Measurements from ENCODE around the gene PRRT2. TPM values are rescaled to one million over a fixed set of nuclear protein-coding genes. Genes with fewer than 3 reads are reported as not detected.
A peak's percentile ranks its signal among the peaks of the same experiment; 100 is the strongest.

PRRT2 gene
- total RNA-seq, 1 experiment from 2014 or later = 0.42 TPM

DNA sequence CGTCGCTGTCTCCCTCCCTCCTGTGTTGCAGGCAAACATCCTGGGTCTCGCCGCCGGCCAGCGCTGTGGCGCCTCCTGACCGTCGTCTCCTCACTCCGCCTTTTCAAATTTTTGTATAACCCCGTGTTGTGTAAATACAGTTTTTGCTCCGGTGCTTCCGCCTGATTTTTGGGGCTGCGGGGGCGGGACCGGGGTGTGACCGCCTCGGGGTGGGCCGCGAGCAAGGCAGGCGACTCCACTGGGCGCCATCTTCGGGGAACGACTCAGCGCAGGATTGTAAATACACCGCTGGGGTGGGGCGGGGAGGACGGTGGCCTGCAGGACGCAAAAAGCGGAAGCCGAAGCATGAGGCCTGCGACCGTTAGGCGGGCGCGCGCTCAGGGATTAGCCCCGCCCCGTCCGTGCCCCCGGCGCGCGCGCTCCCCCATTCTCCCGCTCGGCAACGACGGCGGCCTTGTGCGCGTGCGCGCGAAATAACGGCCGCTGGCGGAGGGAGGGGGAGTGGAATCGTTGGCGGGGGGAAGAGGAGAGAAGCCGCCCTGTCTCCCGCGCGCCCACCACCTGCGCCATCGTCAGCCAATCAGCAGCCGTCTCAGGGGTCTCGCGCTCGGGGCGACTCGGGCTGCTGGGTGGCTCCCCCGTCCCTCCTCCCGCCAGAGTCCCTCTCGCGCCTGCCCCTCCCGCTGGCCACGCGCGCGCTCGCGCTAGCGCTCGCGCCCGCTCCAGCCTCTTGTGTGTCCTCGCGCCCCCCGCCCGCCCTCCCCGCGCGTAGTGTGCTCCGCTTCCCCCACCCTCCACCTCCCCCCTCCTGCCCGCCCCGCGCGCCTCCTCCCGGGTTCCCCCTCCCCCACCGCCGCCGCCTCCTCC is 6.5 kb upstream of the PRRT2 start:
- intact Hi-C loops (cut with micrococcal nuclease) = loop anchor here (1.0 to 5.0 kb wide), 2 partner anchors 15 to 217 kb away; partner anchors contain the start of genes C16orf92 and KIF22
- CTCF ChIA-PET = interaction anchor here (1.5 to 1.9 kb wide), 2 partner anchors 12 to 15 kb away, joined by 6 to 8 read pairs; partner anchors contain the start of gene KIF22

DNA sequence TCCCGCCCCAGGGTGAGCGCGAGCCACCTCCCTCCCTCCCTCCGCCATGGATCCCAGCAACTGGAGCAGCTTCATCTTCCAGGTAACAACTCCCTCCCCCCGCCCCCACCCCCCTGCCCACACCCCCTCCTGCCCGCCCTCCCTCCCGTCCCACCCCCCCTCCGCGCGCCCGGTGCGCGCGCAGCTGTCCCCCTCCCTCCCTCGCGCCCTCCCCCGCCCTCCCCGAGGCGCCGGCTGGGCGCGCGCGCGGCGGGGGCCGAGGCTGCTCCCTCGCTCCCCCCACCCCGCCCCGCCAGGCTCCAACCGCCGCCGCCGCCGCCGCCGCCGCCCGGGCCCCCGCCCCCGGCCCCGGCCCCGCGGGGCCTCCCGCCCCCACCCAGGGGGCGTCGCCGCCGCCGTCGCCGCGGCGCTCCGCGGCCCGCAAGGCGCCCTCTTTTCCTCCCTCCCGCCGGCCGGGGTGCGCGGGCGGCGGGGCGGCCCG is 5.9 kb upstream of the PRRT2 start, which contains the start of gene MAZ:
Gene MAZ (plus strand): TSS at position 431 of the 481 bp plus-strand sequence. CDS start 173 bp downstream, outside the sequence.
- no peaks in the 10 kb centered on the region for H3K9me3 Mint-ChIP-seq (ENCODE audit: unreplicated experiment)
- H3K36me3 Mint-ChIP-seq (ENCODE audit: insufficient read depth, unreplicated experiment) = peaks cover 48% of the 10 kb centered on the region
- TF ChIP-seq, protein P1, sequence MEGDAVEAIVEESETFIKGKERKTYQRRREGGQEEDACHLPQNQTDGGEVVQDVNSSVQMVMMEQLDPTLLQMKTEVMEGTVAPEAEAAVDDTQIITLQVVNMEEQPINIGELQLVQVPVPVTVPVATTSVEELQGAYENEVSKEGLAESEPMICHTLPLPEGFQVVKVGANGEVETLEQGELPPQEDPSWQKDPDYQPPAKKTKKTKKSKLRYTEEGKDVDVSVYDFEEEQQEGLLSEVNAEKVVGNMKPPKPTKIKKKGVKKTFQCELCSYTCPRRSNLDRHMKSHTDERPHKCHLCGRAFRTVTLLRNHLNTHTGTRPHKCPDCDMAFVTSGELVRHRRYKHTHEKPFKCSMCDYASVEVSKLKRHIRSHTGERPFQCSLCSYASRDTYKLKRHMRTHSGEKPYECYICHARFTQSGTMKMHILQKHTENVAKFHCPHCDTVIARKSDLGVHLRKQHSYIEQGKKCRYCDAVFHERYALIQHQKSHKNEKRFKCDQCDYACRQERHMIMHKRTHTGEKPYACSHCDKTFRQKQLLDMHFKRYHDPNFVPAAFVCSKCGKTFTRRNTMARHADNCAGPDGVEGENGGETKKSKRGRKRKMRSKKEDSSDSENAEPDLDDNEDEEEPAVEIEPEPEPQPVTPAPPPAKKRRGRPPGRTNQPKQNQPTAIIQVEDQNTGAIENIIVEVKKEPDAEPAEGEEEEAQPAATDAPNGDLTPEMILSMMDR (IDR thresholded peaks at IDR 0.05; ENCODE audit: unreplicated experiment) = no peak
- peaks cover 35% of the 10 kb centered on the region for H3K4me1 Mint-ChIP-seq (ENCODE audit: insufficient read depth, unreplicated experiment)
- ChIA-PET POLR2A (interaction anchor here (0.5 to 3.7 kb wide), 6 partner anchors 13 to 852 kb away, joined by 3 to 120 read pairs (median 6); partner anchors contain the start of genes FBRS, MVP, PAGR1 and TAOK2), CTCF (interaction anchor here (0.8 to 3.3 kb wide), 2 partner anchors 12 to 16 kb away, joined by 4 to 50 read pairs; partner anchors contain the start of genes KIF22, MVP and PAGR1)
- no TSS peak for BruUV-seq (replicated peaks)
- H3K27me3 Mint-ChIP-seq (ENCODE audit: insufficient read depth, unreplicated experiment) = no peaks in the 10 kb centered on the region
- no peak for DNase-seq (ENCODE audit: unreplicated experiment)
- H3K4me3 Mint-ChIP-seq (ENCODE audit: unreplicated experiment) = peak within 1 kb of the TSS; percentile 92
- peak within 1 kb of the TSS; percentile 98 for H3K27ac Mint-ChIP-seq (ENCODE audit: low read depth, unreplicated experiment)
- intact Hi-C loops (cut with micrococcal nuclease) = loop anchor here (5.0 kb wide), 1 partner anchor 216 kb away; the partner anchor contains the start of gene C16orf92

More for the DNA sequence above, 6.5 kb upstream of the PRRT2 start:
- Mint-ChIP-seq H3K4me3 (ENCODE audit: unreplicated experiment) (peak overlapping the region; percentile 92), H3K27me3 (ENCODE audit: insufficient read depth, unreplicated experiment) (no peaks in the 10 kb centered on the region), H3K36me3 (ENCODE audit: insufficient read depth, unreplicated experiment) (peaks cover 48% of the 10 kb centered on the region), H3K4me1 (ENCODE audit: insufficient read depth, unreplicated experiment) (peaks cover 29% of the 10 kb centered on the region), H3K9me3 (ENCODE audit: unreplicated experiment) (no peaks in the 10 kb centered on the region), H3K27ac (ENCODE audit: low read depth, unreplicated experiment) (peak overlapping the region; percentile 98)
- BruUV-seq (replicated peaks) = no TSS peak
- TF ChIP-seq, protein P1 (IDR thresholded peaks at IDR 0.05; ENCODE audit: unreplicated experiment) = no peak
- POLR2A ChIA-PET = interaction anchor here (0.5 to 6.7 kb wide), 11 partner anchors 11 to 262 kb away, joined by 3 to 120 read pairs (median 5); partner anchors contain the start of genes HIRIP3, KCTD13, KIF22 and MVP
- DNase-seq (ENCODE audit: unreplicated experiment) = peak; percentile 95

DNA sequence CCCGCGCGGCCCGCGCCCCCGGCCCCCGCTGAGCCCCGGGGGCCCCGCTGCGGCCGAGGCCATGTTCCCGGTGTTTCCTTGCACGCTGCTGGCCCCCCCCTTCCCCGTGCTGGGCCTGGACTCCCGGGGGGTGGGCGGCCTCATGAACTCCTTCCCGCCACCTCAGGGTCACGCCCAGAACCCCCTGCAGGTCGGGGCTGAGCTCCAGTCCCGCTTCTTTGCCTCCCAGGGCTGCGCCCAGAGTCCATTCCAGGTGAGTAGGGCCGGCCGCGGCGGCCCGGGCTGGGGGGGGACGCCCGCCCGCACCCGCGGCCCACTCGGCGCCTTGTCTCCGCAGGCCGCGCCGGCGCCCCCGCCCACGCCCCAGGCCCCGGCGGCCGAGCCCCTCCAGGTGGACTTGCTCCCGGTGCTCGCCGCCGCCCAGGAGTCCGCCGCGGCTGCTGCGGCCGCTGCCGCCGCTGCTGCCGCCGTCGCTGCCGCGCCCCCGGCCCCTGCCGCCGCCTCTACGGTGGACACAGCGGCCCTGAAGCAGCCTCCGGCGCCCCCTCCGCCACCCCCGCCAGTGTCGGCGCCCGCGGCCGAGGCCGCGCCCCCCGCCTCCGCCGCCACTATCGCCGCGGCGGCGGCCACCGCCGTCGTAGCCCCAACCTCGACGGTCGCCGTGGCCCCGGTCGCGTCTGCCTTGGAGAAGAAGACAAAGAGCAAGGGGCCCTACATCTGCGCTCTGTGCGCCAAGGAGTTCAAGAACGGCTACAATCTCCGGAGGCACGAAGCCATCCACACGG is 5.2 kb upstream of the PRRT2 start:
- Mint-ChIP-seq H3K36me3 (ENCODE audit: insufficient read depth, unreplicated experiment) (peaks cover 50% of the 10 kb centered on the region), H3K27ac (ENCODE audit: low read depth, unreplicated experiment) (no peak overlapping the region), H3K4me3 (ENCODE audit: unreplicated experiment) (peak overlapping the region; percentile 81), H3K9me3 (ENCODE audit: unreplicated experiment) (no peaks in the 10 kb centered on the region), H3K27me3 (ENCODE audit: insufficient read depth, unreplicated experiment) (no peaks in the 10 kb centered on the region), H3K4me1 (ENCODE audit: insufficient read depth, unreplicated experiment) (peaks cover 37% of the 10 kb centered on the region)
- BruUV-seq (replicated peaks) = no TSS peak
- peak; percentile 66 for DNase-seq (ENCODE audit: unreplicated experiment)
- intact Hi-C loops (cut with micrococcal nuclease) = loop anchor here (5.0 kb wide), 1 partner anchor 215 kb away; the partner anchor contains the start of gene C16orf92
- ChIA-PET POLR2A (interaction anchor here (0.5 to 3.7 kb wide), 13 partner anchors 12 to 852 kb away, joined by 3 to 120 read pairs (median 6); partner anchors contain the start of genes ALDOA, CDIPT, FBRS and KIF22), CTCF (interaction anchor here (0.6 to 3.3 kb wide), 8 partner anchors 8 to 117 kb away, joined by 3 to 50 read pairs (median 3); partner anchors contain the start of genes KIF22, MVP and PAGR1)
- TF ChIP-seq, protein P1 (IDR thresholded peaks at IDR 0.05; ENCODE audit: unreplicated experiment) = no peak

Data from MCF 10A (cell line).